Measurements from ENCODE around the gene PLA2G6. TPM values are rescaled to one million over a fixed set of nuclear protein-coding genes. Genes with fewer than 3 reads are reported as not detected.

The PLA2G6 gene
- total and polyA plus RNA-seq, 9 donors, result 16.4 to 68.4 (median 39.4) TPM

DNA sequence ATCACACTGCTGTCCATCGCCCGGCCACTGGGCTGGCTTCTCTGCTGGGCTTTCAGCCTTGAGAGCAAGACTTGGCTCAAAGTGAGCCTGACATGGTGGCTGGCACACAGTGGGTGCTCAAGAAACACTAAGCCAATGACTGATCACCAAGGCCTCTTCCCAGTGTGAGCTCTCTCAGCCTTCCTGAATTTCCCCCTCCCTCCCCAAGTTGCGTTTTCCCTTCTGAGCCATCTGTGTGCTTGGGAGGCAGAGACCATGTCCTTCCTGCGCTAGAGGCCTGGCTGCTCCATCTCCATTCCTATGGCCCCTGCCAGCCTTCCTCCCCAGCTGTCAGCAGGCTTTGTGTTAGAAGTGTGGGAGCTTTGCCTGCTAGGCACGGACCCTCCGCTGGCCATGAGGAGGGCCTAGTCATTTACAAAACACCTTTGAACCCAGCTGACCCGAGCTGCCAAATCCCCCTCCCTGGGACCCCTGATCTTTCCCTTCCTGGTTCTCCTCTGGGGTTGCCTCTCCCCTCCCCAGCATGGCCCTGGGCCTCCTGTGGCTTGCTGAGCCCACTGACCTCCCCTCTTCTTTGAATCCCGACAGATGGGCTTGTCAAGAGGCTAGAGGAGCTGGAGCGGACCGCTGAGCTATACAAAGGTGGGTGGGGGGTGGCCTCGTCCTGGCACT lies 111.2 kb downstream of the PLA2G6 start:
- Histone ChIP-seq H3K27ac (peak overlapping the region in 1 of 2 donors; percentile 50), H3K9me3 (no peaks in the 10 kb centered on the region), H3K4me3 (no peak overlapping the region), H3K27me3 (no peaks in the 10 kb centered on the region), H3K4me1 (ENCODE audit: insufficient read depth) (no peaks in the 10 kb centered on the region), H3K36me3 (peaks cover 2% of the 10 kb centered on the region)
- intact Hi-C loops (cut with DNase I), result loop anchor here in 1 of 4 donors (10.0 kb wide), 1 partner anchor 174 kb away; no protein-coding TSS in a partner anchor
- 84 to 86% (median 85%) methylated on average over 11 of the region's 11 CpGs for WGBS, 3 donors
- TF ChIP-seq EP300 (IDR thresholded peaks at IDR 0.05), result no peak
- DNase-seq, result no peak

GRCh38 chr22:38069372-38070249 lies 112.0 kb downstream of the PLA2G6 start:
- 63 to 67% (median 67%) methylated on average over 21 of the region's 21 CpGs for WGBS, 3 donors
- peak in 1 of 3 donors; percentile 20 for TF ChIP-seq CTCF (IDR thresholded peaks at IDR 0.05)
- TF ChIP-seq POLR2A (IDR thresholded peaks at IDR 0.05), result no peak
- no peak for TF ChIP-seq EP300 (IDR thresholded peaks at IDR 0.05)
- Histone ChIP-seq H3K4me3 (no peak overlapping the region), H3K27ac (peak overlapping the region in 1 of 2 donors; percentile 50), H3K4me1 (ENCODE audit: insufficient read depth) (no peaks in the 10 kb centered on the region), H3K27me3 (no peaks in the 10 kb centered on the region), H3K9me3 (no peaks in the 10 kb centered on the region), H3K36me3 (peaks cover 2% of the 10 kb centered on the region)
- intact Hi-C loops (cut with DNase I), result loop anchor here in 1 of 4 donors (10.0 kb wide), 2 partner anchors 175 to 275 kb away; no protein-coding TSS in a partner anchor
- DNase-seq, result peak in 3 of 5 donors; percentile 48 to 62 (median 52)

GRCh38 chr22:38068641-38069371 lies 112.8 kb downstream of the PLA2G6 start:
- peak in 1 of 5 donors; percentile 18 for DNase-seq
- intact Hi-C loops (cut with DNase I), result loop anchor here in 1 of 4 donors (10.0 kb wide), 1 partner anchor 276 kb away; no protein-coding TSS in a partner anchor
- Histone ChIP-seq H3K27ac (peak overlapping the region; percentile 9 to 69), H3K9me3 (no peaks in the 10 kb centered on the region), H3K4me1 (ENCODE audit: insufficient read depth) (no peaks in the 10 kb centered on the region), H3K27me3 (no peaks in the 10 kb centered on the region), H3K4me3 (no peak overlapping the region), H3K36me3 (peaks cover 2% of the 10 kb centered on the region)
- TF ChIP-seq EP300 (IDR thresholded peaks at IDR 0.05) (no peak), CTCF (IDR thresholded peaks at IDR 0.05) (no peak)
- 82 to 89% (median 87%) methylated on average over 12 to 13 of the region's 13 CpGs for WGBS, 3 donors

GRCh38 chr22:38067761-38068360 lies 113.8 kb downstream of the PLA2G6 start:
- Histone ChIP-seq H3K27ac (no peak overlapping the region), H3K9me3 (no peaks in the 10 kb centered on the region), H3K27me3 (no peaks in the 10 kb centered on the region), H3K4me3 (no peak overlapping the region), H3K4me1 (ENCODE audit: insufficient read depth) (no peaks in the 10 kb centered on the region), H3K36me3 (peaks cover 2% of the 10 kb centered on the region)
- intact Hi-C loops (cut with DNase I), result loop anchor here in 1 of 4 donors (10.0 kb wide), 1 partner anchor 277 kb away; no protein-coding TSS in a partner anchor
- no peak for TF ChIP-seq CTCF (IDR thresholded peaks at IDR 0.05)
- no peak for TF ChIP-seq EP300 (IDR thresholded peaks at IDR 0.05)
- no peak for TF ChIP-seq POLR2A (IDR thresholded peaks at IDR 0.05)
- DNase-seq, result no peak
- 85 to 86% (median 85%) methylated on average over 13 of the region's 13 CpGs for WGBS, 3 donors

All from ovary (tissue), 9 donors.